ENCODE data around the gene FRMD4A. TPM values are rescaled to one million over a fixed set of nuclear protein-coding genes. Genes with fewer than 3 reads are reported as not detected.

FRMD4A gene
- total RNA-seq, 1 donor from 2014 or later, result 98.0 TPM

GRCh38 chr10:14304046-14304445, 26.7 kb downstream of the FRMD4A start:
- no peak for DNase-seq (ENCODE audit: low spot score)
- ATAC-seq, result no peak
- intact Hi-C loops (cut with DNase I), result no loop called here

GRCh38 chr10:14302035-14302434, 28.7 kb downstream of the FRMD4A start:
- intact Hi-C loops (cut with DNase I), result no loop called here
- ATAC-seq (no peak), DNase-seq (ENCODE audit: low spot score) (no peak)

GRCh38 chr10:14299556-14299955, 31.2 kb downstream of the FRMD4A start:
- ATAC-seq (no peak), DNase-seq (ENCODE audit: low spot score) (no peak)
- intact Hi-C loops (cut with DNase I), result no loop called here

DNA sequence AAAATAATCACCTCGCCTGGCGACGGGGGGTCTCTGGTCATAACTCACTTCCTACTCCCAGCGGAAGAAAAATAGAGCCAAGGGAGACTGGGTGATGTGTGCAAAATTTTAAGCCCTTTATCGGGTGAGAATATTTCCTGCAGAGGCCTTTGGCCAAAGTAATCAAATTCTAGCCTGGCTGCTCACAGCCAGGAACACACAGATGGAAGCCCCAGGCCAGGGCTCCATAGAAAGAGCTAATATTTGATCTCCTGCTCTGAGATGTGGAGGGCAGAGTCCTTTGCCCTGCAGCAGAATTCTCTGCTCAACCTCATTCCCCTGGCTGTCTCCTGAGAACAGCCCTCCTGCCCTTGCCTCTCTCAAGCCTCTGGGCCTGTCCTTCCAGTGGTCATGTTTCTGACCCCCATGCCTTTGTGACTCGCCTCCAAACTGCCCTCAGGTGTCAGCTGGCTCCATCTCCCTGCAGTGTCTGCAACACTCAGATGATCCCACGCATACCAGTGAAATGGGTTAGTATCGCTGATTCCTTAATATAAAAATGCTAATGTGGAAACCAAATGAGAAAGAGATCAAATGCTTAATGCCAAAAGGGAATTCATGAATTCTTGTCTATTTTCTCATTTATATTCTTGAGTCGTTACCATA, 34.5 kb downstream of the FRMD4A start:
- intact Hi-C loops (cut with DNase I), result no loop called here
- peak; percentile 58 for ATAC-seq
- no peak for DNase-seq (ENCODE audit: low spot score)

- intact Hi-C loops (cut with DNase I), result no loop called here
- no peak for ATAC-seq
- DNase-seq (ENCODE audit: low spot score), result no peak
Measured at GRCh38 chr10:14294347-14295059, 36.2 kb downstream of the FRMD4A start.

DNA sequence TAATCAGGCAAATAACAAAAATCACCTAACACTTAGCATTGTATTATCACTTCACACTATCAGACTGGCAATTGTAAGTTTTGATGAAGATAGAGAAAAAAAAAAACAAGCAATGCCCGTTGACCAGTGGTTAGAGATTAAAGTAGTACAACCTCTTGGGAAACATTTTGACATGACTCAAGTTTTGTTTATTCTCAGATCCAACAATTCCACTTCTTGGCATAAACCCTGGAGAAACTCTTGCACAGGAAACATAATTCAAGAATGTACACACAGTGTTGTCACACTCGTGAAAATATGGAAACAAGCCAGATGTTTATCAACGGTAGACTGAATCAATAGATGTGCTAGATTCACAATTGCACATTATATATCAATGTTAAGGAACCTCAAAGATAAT, 37.2 kb downstream of the FRMD4A start:
- ATAC-seq (no peak), DNase-seq (ENCODE audit: low spot score) (no peak)
- intact Hi-C loops (cut with DNase I), result no loop called here

DNA sequence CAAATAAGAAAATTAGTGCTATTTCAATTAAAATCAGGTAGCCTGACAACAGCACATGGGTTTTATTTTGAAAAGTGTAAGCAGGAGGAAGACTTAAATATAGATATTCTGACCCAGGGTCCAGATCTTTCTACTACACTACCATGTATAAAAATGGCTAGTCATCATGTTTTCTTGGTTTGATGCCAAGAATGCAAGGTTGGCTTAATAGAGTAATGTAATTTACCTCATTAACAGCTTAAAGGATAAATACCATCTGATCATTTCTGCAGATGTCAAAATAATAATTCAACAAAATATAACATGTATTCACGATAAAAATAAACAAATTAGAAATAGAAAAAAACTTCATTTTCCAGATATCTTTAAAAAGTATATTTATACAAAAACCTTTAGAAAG, 39.4 kb downstream of the FRMD4A start:
- intact Hi-C loops (cut with DNase I), result no loop called here
- DNase-seq (ENCODE audit: low spot score) (no peak), ATAC-seq (no peak)

DNA sequence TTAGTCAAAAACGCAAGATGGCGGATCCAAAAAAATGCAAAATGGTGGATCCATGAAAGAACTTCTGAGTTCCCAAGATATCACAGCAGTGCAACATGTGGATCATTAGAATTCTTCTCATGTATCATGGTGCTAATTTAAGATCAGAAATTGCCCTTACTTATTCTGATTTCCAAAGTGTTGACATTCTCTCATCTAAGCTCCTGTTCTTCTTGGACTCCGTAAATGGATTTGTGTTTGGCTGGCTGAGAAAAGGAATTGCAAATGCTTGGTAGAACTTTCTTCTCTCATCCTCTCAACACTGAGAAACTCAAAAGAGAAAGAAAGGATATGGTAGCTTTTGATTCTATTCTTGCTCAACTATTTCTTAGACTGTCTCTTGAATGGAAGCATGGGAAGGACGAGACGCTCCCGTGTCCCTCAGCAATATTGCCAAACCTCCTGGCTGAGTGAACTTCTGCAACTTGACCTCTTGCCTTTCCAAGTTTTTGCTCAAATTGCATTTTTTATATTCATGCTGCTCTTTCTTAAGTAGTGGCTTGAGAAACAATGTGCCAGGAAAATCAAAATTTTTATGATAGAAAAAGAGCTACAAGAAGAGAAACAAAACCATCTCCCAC, 44.7 kb downstream of the FRMD4A start:
- ATAC-seq, result peak; percentile 67
- no peak for DNase-seq (ENCODE audit: low spot score)
- intact Hi-C loops (cut with DNase I), result no loop called here

DNA sequence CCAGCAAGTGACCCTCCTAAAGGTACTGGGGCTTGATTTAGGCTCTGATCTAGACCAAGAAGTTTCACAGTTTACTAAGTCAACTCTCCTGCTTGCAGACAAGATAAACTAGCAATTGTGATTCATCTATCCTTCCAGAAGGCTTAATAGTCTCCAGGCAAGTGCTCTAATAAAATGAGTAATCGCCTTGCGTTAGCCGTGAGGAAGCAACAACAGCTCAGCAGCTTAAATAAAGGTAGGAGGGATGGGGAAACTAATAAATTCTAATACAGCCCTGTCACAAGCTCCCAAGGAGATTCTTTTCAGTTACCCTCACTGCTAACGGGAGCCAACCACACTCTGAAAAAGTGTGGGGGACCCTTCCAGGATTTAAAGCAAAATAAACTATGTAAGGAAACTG, 48.4 kb downstream of the FRMD4A start:
- no peak for DNase-seq (ENCODE audit: low spot score)
- intact Hi-C loops (cut with DNase I), result no loop called here
- ATAC-seq, result no peak

DNA sequence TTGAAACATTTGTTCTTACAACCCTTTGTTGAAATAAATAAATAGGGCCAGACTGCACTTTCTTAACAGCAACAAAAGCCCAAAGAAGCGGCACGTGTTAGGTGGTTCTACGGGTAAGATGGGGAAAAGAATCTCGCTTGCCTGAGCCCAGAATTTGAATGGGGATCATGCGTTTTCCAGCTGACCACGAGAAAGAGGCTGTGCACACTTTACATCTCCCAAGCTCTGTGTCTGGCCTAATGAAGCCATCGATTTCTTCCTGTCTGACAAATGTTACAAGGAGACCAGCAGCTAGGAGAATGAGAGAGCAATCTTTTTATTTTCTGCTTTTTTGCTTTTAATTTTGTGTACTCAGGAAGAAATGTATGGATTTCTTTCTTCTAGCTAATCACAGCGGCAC, 52.2 kb downstream of the FRMD4A start:
- ATAC-seq, result no peak
- DNase-seq (ENCODE audit: low spot score), result no peak
- intact Hi-C loops (cut with DNase I), result no loop called here

DNA sequence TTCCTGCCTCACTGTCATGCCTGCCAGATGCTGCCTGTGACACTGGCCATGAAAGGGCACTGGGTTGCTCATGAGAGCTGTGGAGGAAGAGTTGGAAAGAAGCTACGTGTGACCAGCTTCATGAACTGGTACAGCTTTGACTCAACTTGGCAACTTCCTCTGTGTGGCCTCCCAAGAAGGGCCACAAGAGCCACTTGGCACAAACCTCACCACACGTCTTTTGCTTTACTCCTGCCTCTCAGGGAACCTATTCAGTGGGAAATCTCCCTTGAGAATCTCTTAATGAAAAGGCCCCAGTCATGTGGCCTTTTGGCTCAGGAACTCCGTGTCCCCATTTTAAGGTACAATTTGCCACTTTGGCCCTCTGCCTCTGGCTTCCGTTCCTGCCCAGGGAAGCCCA, 54.5 kb downstream of the FRMD4A start:
- intact Hi-C loops (cut with DNase I), result no loop called here
- ATAC-seq, result no peak
- DNase-seq (ENCODE audit: low spot score), result no peak

DNA sequence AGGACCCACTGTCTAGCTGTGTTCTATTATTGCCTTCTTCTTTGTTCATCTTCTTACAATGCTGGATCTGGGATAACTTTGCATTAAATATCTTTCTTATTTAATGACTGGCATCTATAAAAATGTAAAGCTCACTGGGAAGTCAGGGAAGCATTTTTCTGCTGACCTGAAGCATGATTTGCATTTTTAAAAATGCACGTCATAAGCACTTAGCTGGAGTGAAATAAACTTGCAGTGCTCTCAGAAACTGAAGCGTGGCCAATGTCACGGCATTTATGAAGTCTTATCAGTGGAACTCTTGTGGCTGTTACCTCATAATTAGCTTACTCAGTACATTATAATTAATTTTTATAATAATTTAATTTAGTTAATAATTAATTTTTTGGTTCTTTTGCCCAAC, 59.1 kb downstream of the FRMD4A start:
- ATAC-seq, result no peak
- intact Hi-C loops (cut with DNase I), result no loop called here

DNA sequence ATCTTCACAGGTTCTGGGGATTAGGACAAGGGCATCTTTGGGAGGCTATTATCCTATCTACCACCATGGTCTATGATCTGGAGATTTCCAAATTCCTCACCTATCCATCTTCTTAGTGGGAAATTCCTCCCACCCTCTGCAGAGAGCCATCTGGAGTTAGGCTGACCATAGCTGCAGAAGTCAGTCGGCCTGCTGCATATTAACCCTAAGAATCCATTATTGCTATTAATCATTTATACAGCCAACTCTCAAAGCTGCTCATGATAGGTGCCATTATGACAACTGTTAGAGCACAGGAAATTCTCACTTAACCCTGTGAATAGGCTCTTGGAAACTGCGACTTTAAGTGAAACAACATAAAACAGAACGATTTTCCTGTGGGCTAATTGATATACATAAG, 60.4 kb downstream of the FRMD4A start:
- intact Hi-C loops (cut with DNase I), result no loop called here
- ATAC-seq, result no peak
- DNase-seq (ENCODE audit: low spot score), result no peak

More for the DNA sequence above, 59.1 kb downstream of the FRMD4A start:
- DNase-seq (ENCODE audit: low spot score), result no peak

GRCh38 chr10:14265709-14266108, 65.0 kb downstream of the FRMD4A start:
- ATAC-seq, result no peak

GRCh38 chr10:14262836-14263425, 67.8 kb downstream of the FRMD4A start:
- no peak for DNase-seq (ENCODE audit: low spot score)
- ATAC-seq, result no peak
- intact Hi-C loops (cut with DNase I), result no loop called here

More at GRCh38 chr10:14265709-14266108, 65.0 kb downstream of the FRMD4A start:
- no peak for DNase-seq (ENCODE audit: low spot score)
- intact Hi-C loops (cut with DNase I), result no loop called here

DNA sequence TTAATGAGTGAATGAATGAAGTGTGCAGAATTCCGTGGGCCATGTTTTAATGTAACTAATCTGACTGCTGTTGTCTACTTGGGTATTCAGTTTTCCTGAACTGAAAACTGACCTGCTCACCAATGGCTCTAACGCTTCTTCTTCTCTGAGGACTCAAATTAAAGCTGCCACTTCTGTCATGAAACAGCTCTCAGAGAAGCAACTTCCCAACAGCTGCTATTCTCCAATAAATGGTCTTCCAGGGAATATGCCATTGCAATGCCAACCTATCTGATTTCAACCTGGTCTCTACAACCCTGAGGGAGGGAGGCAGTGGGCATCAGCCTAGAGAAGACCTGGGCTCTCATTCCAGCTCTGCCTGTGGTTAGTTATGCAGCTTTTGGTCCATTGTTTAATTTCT, 69.4 kb downstream of the FRMD4A start:
- intact Hi-C loops (cut with DNase I), result no loop called here
- DNase-seq (ENCODE audit: low spot score), result no peak
- no peak for ATAC-seq

DNA sequence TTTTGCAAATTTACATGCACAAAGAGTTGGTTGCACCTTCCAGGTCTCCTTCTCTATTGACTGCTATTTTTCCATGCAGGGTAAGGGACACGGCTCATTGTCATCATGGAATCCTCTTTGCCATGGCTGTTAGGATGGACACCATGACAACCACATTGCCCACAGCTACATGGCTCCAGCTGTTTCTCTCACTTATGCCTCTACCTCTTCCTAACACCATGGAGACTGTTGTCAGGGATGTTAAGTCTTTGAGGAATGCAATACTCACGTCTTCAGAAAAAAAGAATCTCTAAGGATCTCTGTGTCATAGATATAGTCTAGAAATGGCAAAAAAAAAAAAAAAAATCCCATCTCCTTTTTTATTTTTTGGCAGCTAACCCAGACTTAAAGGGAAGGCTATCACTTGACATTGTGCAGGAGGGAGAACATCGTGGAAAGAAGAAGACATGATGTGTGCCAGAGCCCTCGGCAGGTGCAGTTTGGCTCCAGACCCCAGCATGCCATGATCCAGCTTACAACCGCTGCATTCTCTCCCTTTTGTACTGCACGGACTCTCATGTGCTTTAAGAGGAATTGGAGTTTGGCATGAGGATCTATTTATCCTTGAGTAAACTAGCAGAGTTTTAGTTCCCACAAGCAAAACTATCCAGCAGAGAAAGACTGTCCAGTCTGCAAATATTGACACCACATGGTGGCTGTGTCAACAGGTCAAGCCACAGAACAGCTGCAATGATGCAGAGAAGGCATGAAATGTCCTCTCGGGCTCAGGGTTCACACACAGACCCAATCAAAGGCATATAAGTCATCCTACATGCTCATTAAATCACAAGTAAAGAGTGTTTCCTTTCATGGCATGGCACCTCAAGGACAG, 70.8 kb downstream of the FRMD4A start:
- ATAC-seq (peak; percentile 96), DNase-seq (ENCODE audit: low spot score) (no peak)
- intact Hi-C loops (cut with DNase I), result no loop called here

DNA sequence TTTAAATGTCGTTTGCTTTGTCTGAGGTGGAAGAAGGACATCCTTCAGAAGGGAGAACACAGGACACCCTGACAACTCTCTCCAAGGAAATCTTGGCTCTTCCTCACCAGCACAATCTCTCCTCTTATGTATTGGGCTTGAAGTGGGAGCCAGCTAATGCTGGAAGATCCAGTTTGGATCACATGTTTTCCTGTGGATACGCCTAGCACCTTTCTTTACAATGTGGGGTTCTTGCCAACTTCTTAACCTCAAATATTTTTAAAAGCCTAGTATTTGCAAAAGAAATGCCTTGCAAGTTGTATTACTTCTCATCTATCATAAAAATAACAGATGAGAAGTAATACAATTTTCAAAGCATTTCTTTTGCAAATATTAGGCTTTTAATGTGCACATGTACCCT, 76.4 kb downstream of the FRMD4A start:
- DNase-seq (ENCODE audit: low spot score), result no peak
- intact Hi-C loops (cut with DNase I), result no loop called here
- ATAC-seq, result no peak

- ATAC-seq (no peak), DNase-seq (ENCODE audit: low spot score) (no peak)
- intact Hi-C loops (cut with DNase I), result no loop called here
Measured at GRCh38 chr10:14253711-14254110, 77.0 kb downstream of the FRMD4A start.

Measured in sciatic nerve (tissue), 2 donors.